GM23248 (cell line): ENCODE measurements around the gene RRBP1.

Experiments
- EZH2 ChIP-seq: fragments of 200-600 bp; sonication (generic); IDR thresholded peaks from 2 replicates; pipeline ENCODE4 v1.6.1; 2018; ENCODE audit warnings: antibody characterized with exemption, mild to moderate bottlenecking; ENCODE audit not compliant: insufficient read depth, poor library complexity, severe bottlenecking
- EZH2phosphoT487 ChIP-seq: fragments of 200-600 bp; sonication (generic); IDR thresholded peaks from 2 replicates; pipeline ENCODE4 v1.6.1; 2018; ENCODE audit warnings: antibody characterized with exemption, moderate library complexity, mild to moderate bottlenecking, low read depth; ENCODE audit not compliant: insufficient read depth

DNA sequence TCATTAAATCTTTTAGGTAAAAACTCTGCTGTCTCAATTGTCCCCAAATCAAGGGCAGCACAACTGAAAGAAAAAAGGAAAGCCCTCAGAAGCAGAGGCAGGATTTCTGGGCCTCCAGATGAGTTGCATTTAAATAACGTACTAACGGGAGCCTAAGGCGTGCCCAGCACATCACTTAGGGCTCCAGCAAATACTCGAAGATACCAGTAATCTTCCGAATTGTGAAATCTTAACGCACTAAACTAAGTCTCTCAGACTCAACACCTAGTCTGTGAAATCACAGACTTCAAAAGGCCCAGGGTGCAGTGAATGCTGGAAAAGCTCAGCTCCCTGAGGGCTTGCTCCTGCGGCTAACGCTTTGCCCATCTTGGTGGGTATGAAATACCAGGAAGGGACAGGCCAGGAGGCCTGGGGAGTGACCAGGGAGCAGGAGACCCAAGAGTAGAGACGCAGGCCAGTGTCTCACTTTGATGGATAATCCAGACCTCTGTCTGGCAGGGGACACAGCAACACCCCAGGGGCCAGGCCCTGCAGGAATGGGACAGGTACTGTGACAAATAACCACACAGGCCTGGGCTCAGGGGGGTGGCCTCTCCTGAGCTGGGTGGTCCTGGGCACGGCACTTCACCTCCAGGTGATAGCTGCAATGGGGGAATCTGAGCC, 36.4 kb downstream of the RRBP1 start:
- TF ChIP-seq EZH2phosphoT487 (no peak), EZH2 (no peak)
